Measurements from ENCODE around the gene PEX11A.

PEX11A gene

GRCh38 chr15:89669309-89669865 lies 21.2 kb downstream of the PEX11A start:
- no peak overlapping the region for H3K4me2 ChIP-seq (ENCODE audit: low read length)
- H4K20me1 ChIP-seq (ENCODE audit: insufficient read depth, low read length), result no peaks in the 10 kb centered on the region
- no peak overlapping the region for H3K4me3 ChIP-seq (ENCODE audit: low read depth, low read length, poor library complexity, severe bottlenecking)
- H3K9me2 ChIP-seq (ENCODE audit: low read depth, low read length), result no peaks in the 10 kb centered on the region
- H3K27me3 ChIP-seq (ENCODE audit: insufficient read depth, low read length), result no peaks in the 10 kb centered on the region
- no peak overlapping the region for H3K27ac ChIP-seq (ENCODE audit: low read depth, low read length, poor library complexity, severe bottlenecking)
- no peak overlapping the region for H3K9ac ChIP-seq (ENCODE audit: low read length)
- H2AFZ ChIP-seq (ENCODE audit: low read length), result no peak overlapping the region
- H3F3A ChIP-seq (ENCODE audit: insufficient read depth, low read length), result no peaks in the 10 kb centered on the region
- H3K9me3 ChIP-seq (ENCODE audit: low read length), result no peaks in the 10 kb centered on the region
- no peaks in the 10 kb centered on the region for H3K4me1 ChIP-seq (ENCODE audit: insufficient read depth, low read length, severe bottlenecking)
- H3K36me3 ChIP-seq (ENCODE audit: insufficient read depth, low read length), result no peaks in the 10 kb centered on the region
- no peaks in the 10 kb centered on the region for H3K79me2 ChIP-seq (ENCODE audit: insufficient read depth, low read length)
- TF ChIP-seq EZH2 (IDR thresholded peaks at IDR 0.05; ENCODE audit: borderline replicate concordance, low read length), result no peak
- TF ChIP-seq, protein P1, sequence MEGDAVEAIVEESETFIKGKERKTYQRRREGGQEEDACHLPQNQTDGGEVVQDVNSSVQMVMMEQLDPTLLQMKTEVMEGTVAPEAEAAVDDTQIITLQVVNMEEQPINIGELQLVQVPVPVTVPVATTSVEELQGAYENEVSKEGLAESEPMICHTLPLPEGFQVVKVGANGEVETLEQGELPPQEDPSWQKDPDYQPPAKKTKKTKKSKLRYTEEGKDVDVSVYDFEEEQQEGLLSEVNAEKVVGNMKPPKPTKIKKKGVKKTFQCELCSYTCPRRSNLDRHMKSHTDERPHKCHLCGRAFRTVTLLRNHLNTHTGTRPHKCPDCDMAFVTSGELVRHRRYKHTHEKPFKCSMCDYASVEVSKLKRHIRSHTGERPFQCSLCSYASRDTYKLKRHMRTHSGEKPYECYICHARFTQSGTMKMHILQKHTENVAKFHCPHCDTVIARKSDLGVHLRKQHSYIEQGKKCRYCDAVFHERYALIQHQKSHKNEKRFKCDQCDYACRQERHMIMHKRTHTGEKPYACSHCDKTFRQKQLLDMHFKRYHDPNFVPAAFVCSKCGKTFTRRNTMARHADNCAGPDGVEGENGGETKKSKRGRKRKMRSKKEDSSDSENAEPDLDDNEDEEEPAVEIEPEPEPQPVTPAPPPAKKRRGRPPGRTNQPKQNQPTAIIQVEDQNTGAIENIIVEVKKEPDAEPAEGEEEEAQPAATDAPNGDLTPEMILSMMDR (IDR thresholded peaks at IDR 0.05; ENCODE audit: low read length), result no peak

DNA sequence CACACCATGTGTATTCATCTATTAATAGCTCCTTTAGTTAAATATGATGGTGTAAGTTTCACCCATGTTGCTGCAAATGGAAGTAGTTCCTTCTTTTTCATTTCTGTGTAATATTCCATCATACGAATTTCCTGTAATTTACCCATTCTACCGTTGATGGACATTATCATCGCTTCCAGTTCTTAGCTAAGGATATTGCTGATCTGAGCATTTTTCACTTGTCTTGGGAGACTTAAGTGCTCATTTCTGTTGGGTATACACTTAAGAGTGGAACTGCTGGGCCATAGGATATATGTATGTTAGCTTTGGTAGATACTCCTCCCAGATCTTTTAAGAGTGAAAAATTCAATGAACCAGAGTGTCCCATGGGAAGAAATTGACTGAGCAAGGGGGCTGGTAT lies 22.4 kb downstream of the PEX11A start:
- H3K9me3 ChIP-seq (ENCODE audit: low read length), result no peaks in the 10 kb centered on the region
- H3K9me2 ChIP-seq (ENCODE audit: low read depth, low read length), result no peaks in the 10 kb centered on the region
- no peak for TF ChIP-seq EZH2 (IDR thresholded peaks at IDR 0.05; ENCODE audit: borderline replicate concordance, low read length)
- TF ChIP-seq, protein P1 (IDR thresholded peaks at IDR 0.05; ENCODE audit: low read length), result no peak
- H3K4me1 ChIP-seq (ENCODE audit: insufficient read depth, low read length, severe bottlenecking), result no peaks in the 10 kb centered on the region
- no peak overlapping the region for H3K4me3 ChIP-seq (ENCODE audit: low read depth, low read length, poor library complexity, severe bottlenecking)
- H3K79me2 ChIP-seq (ENCODE audit: insufficient read depth, low read length), result no peaks in the 10 kb centered on the region
- no peak overlapping the region for H3K4me2 ChIP-seq (ENCODE audit: low read length)
- H3K9ac ChIP-seq (ENCODE audit: low read length), result no peak overlapping the region
- H3K27ac ChIP-seq (ENCODE audit: low read depth, low read length, poor library complexity, severe bottlenecking), result no peak overlapping the region
- H2AFZ ChIP-seq (ENCODE audit: low read length), result no peak overlapping the region
- no peaks in the 10 kb centered on the region for H3F3A ChIP-seq (ENCODE audit: insufficient read depth, low read length)
- H3K36me3 ChIP-seq (ENCODE audit: insufficient read depth, low read length), result no peaks in the 10 kb centered on the region
- H4K20me1 ChIP-seq (ENCODE audit: insufficient read depth, low read length), result no peaks in the 10 kb centered on the region
- no peaks in the 10 kb centered on the region for H3K27me3 ChIP-seq (ENCODE audit: insufficient read depth, low read length)

- Histone ChIP-seq H3K4me1 (ENCODE audit: insufficient read depth, low read length, severe bottlenecking) (no peaks in the 10 kb centered on the region), H3K36me3 (ENCODE audit: insufficient read depth, low read length) (no peaks in the 10 kb centered on the region), H4K20me1 (ENCODE audit: insufficient read depth, low read length) (no peaks in the 10 kb centered on the region), H3K27me3 (ENCODE audit: insufficient read depth, low read length) (no peaks in the 10 kb centered on the region), H3K9ac (ENCODE audit: low read length) (no peak overlapping the region), H3K27ac (ENCODE audit: low read depth, low read length, poor library complexity, severe bottlenecking) (no peak overlapping the region), H3F3A (ENCODE audit: insufficient read depth, low read length) (no peaks in the 10 kb centered on the region), H3K79me2 (ENCODE audit: insufficient read depth, low read length) (no peaks in the 10 kb centered on the region), H3K9me3 (ENCODE audit: low read length) (no peaks in the 10 kb centered on the region), H3K9me2 (ENCODE audit: low read depth, low read length) (no peaks in the 10 kb centered on the region), H3K4me2 (ENCODE audit: low read length) (no peak overlapping the region), H3K4me3 (ENCODE audit: low read depth, low read length, poor library complexity, severe bottlenecking) (no peak overlapping the region), H2AFZ (ENCODE audit: low read length) (no peak overlapping the region)
- no peak for TF ChIP-seq EZH2 (IDR thresholded peaks at IDR 0.05; ENCODE audit: borderline replicate concordance, low read length)
- TF ChIP-seq, protein P1 (IDR thresholded peaks at IDR 0.05; ENCODE audit: low read length), result no peak
Observed at GRCh38 chr15:89667706-89667960, 22.9 kb downstream of the PEX11A start.

Measured in OCI-LY1 (cell line).